Measurements from ENCODE around the gene VPS72. TPM values are rescaled to one million over a fixed set of nuclear protein-coding genes. Genes with fewer than 3 reads are reported as not detected.

VPS72 gene
- total RNA-seq, 1 experiment from 2014 or later, result 59.8 TPM

DNA sequence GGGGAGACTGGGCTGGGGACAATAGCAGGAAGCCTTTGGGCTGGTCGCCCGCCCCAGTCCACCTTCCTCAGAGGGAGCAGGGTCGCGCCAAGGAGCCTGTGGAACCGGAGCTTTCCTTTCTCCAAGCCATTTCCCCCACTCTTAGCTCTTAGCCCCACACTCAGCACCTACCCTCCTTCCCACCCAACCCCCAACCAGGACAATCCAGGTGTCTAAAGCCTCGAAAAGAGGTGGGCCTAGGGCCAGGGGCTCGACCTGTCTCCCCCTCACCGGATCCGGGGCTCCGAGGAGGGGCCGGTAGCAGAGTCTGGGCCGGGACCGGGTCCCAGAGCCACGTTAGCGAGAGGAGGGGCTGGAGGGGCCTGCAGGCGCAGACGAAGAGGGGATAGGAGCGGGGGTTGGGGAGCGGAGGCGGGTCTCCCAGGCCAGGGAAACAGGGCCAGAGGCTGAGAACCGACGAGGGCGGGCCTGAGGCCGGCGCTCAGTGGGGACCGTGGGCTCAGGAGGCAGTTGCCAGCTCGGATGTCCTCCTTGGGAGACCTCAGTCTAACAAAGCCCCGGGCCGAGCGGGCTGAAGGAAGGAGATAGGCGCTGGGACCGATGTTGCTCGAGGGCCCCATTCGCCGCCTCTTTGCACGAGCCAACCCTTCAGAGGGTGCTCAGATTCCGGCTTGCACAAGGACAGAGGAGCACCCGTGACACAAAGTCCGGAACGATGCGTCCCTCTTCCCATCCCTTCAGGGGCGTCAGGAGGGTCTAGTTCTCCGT lies 44.5 kb downstream of the VPS72 start:
- peak; percentile 12 for DNase-seq (ENCODE audit: low read depth)

GRCh38 chr1:151144474-151145303 lies 45.3 kb downstream of the VPS72 start:
- peak; percentile 10 for DNase-seq (ENCODE audit: low read depth)

DNA sequence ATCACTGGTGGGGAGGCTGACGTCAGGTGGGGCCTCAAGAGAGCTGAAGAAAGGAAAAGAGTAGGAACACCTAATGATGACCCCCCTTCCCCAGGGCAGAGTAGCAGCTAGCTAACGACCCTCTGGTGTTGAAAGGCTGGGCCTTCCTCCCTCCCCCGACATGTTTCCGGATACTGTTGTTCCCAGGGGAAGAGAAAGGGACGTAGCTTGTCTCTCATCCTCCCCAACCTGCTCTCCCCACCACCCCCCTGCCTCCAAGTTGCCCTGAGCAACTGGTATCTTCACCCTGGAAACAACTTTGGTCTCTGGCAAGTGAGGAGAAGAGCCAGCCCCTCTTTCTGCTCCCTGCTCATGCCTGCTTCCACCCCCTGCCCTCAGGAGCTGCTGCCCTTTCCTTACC lies 46.0 kb downstream of the VPS72 start:
- no peak for DNase-seq (ENCODE audit: low read depth)

DNA sequence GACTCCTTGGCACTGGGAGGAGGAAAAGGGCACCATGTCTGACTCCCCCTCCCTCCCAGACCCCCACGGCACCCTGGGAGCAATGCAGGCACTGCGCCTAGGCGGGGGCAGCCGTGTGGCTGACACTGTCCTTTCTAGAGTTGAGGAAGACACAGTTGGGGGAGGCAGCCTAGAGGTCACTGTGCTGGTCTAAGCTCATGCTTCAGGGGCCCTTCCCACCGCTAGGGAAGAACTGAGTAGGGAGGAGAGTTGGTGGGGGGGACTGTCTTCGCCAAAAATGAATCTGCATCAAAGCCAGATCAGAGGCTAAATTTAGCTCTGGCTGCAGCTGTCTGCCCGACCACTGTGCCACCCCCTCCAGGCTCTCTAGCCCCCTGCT lies 47.0 kb downstream of the VPS72 start:
- peak; percentile 22 for DNase-seq (ENCODE audit: low read depth)

- peak; percentile 67 for DNase-seq (ENCODE audit: low read depth)
These were observed 47.5 kb downstream of the VPS72 start for GRCh38 chr1:151142411-151143056.

GRCh38 chr1:151137789-151138188 lies 52.2 kb downstream of the VPS72 start:
- no peak for DNase-seq (ENCODE audit: low read depth)

DNA sequence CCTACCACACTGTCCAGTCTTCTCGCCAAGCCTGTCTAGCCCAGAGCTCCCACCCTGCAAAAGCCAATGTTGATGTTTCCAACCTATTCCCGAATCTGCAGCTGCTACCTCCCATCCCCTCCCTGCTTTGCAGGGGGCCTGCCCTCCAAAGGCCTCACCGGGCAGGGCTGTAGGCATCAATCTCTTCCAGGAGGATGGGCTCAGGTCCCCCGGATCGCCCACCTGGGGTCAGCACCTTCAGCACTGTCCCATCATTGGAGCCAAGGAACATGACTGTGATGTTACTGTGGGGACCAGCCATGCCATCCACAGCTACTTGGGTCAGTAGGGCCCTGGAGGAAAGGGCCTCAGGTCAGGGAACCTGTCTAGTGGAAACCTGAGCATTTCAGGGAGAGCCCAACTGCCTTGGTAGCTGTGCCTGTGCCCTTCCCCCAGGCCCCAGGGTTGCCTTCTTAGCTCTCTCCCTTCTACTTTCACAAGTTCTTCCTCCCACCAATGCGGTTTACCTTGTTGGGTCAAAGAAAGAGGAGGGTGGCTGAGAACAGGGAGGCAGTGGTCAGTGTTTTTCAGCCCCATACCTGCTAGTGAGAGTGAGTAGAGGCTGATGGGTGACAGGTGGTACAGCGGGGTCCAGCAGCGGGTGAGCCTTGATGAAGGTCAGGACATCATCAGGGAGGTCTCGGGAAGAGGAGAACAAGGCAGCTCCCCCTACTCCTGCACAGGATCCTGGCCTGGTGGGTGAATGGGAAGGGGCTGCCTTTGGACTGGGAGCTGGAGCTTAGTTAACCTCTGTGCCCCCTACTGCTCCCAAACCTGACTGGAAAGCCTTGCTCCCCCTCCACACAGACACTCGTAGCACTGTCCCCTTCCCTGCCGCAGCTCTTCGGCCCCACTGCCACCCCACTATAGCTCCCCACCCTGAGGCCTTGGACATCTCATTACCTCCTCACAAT lies 54.3 kb downstream of the VPS72 start:
- DNase-seq (ENCODE audit: low read depth), result no peak

DNA sequence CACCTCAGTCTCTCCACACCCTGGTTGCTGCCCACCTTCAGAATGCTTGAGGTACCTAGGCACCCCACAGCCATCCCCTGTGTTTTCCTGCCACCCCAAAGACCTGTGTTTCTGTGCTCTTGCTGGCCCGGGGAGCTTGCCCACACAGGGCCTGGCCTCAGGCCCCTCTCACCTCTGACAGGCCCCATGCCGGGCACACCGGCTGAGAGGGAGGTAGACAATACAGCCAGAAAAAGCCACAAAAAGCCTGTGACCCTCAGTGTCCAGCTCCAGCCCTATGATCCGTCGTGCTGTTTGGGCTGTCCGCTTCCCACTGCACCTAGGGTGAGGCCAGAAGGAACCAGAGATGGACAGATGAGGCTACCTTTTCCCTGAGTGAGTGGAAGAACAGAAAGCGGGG lies 55.0 kb downstream of the VPS72 start:
- no peak for DNase-seq (ENCODE audit: low read depth)

GRCh38 chr1:151134396-151134795 lies 55.6 kb downstream of the VPS72 start:
- peak; percentile 17 for DNase-seq (ENCODE audit: low read depth)

DNA sequence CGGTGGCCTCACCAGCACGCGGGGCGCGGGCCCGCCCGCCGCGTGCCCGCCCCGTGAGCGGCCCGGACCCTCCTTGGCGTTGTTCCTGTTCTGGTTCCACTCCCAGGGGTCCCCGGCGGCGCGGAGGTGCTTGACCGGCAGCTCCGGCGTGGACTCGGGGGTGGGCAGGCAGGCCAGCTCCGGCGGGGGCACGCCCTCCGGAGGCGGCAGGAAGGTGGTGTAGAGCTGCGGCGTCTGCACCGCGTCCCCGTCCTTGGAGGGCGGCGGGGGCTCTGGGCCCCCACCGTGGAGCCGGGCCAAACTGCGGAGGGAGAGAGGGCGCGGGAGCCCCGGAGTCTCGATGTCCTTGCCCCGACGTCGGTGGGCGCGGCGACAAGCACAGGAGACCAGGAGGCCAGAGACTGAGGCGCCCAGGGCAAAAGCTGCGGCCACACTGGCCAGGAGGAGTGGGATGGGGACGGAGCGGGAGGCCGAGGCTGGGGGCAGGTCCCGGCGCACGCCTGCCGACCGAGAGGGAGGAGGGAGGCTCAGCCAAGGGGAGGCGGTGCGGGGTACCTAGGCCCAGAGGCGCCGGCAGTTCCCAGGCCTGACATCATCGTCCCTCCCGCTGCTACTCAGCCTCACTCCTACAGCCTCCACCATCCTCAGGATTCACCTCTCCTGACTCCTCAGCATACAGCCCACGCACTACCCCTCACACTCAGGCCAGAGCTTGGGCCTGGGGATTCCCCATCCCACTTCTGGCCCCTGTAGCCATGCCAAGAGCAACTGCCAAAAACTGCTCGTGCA lies 56.8 kb downstream of the VPS72 start:
- DNase-seq (ENCODE audit: low read depth), result no peak

- no peak for DNase-seq (ENCODE audit: low read depth)
These were observed 57.5 kb downstream of the VPS72 start for GRCh38 chr1:151132335-151133017.

DNA sequence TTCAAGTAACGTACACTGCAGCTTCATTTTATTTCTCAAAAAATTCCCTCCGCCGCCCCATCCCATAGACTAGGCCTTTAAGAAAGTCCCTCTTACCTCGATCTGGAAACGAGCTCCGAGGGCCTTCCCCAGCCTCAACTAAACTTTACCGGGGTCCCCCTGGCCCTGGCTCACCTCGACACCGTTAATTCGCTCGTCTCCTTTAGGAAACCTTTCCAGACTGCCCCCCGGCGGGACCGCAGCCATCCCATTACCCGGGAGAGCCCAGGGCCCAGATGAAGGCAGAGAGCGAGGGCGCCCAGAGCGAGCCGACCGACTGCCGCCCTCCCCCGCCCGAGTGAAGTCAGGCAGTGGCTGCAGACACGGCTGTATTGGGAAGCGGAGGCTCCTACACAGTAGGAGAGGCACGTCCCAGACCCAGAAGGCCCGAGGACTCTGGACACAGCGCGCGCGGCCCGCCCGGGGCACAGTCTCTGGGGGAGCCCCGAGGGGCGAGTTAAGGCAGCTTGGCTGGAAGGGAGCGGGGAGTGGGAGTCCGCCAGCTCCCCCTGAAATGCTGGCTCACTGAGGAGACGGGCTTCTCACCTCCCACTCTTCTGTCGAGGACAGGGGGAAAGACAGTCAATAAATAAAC lies 58.2 kb downstream of the VPS72 start:
- DNase-seq (ENCODE audit: low read depth), result no peak

GRCh38 chr1:151130987-151131586 lies 58.9 kb downstream of the VPS72 start:
- DNase-seq (ENCODE audit: low read depth), result no peak

DNA sequence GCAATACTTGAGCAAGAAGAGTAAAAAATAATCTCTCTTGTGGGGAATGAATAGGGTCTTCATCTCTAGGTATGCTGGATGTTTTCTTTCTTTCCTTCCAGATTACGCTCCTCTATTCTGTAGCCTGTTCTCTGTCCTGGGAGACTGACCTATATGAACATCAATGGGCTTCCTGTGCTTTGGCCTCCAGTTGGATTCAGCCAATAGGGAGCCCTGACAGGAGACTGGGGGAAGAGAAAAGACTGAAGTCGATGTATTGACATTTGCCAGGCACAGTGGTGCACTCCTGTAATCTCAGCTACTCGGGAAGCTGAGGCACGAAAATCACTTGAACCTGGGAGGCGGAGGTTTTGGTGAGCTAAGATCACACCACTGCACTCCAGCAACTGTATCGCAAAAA lies 61.2 kb downstream of the VPS72 start:
- DNase-seq (ENCODE audit: low read depth), result no peak

Other genes with a start within 250 kb of the VPS72 start
- 197 and 219 TPM in 2 replicates for gene CERS2, start 215.4 kb downstream of the VPS72 start, total RNA-seq (2014; rRNA removed)
- not detected in 2 replicates for gene ANXA9, start 207.9 kb downstream of the VPS72 start, total RNA-seq (2014; rRNA removed)
- 3.8 and 9.2 TPM in 2 replicates for gene MINDY1, start 183.3 kb downstream of the VPS72 start, total RNA-seq (2014; rRNA removed)
- gene PRUNE1, start 181.7 kb downstream of the VPS72 start, total RNA-seq (2014; rRNA removed), result 7.6 and 9.1 TPM in 2 replicates
- gene BNIPL, start 153.6 kb downstream of the VPS72 start, total RNA-seq (2014; rRNA removed), result 0.06 and 0.32 TPM in 2 replicates
- gene C1orf56, start 142.4 kb downstream of the VPS72 start, total RNA-seq (2014; rRNA removed), result 4.7 and 5.3 TPM in 2 replicates
- gene CDC42SE1, start 130.6 kb downstream of the VPS72 start, total RNA-seq (2014; rRNA removed), result 71.2 and 85.9 TPM in 2 replicates
- 16.9 and 17.2 TPM in 2 replicates for gene MLLT11, start 129.8 kb downstream of the VPS72 start, total RNA-seq (2014; rRNA removed)
- 6.3 and 7.1 TPM in 2 replicates for gene GABPB2, start 119.4 kb downstream of the VPS72 start, total RNA-seq (2014; rRNA removed)
- 2.1 and 3.8 TPM in 2 replicates for gene SEMA6C, start 43.6 kb downstream of the VPS72 start, total RNA-seq (2014; rRNA removed)
- gene TNFAIP8L2, start 33.5 kb downstream of the VPS72 start, total RNA-seq (2014; rRNA removed), result not detected in 2 replicates
- 9.1 and 10.2 TPM in 2 replicates for gene LYSMD1, start 24.3 kb downstream of the VPS72 start, total RNA-seq (2014; rRNA removed)
- 25.5 and 31.9 TPM in 2 replicates for gene SCNM1, start 24.1 kb downstream of the VPS72 start, total RNA-seq (2014; rRNA removed)
- gene TMOD4, start 14.2 kb downstream of the VPS72 start, total RNA-seq (2014; rRNA removed), result 0.34 TPM in 1 of 2 replicates, not detected in the other
- 48.9 and 49.7 TPM in 2 replicates for gene PIP5K1A, start 8.4 kb upstream of the VPS72 start, total RNA-seq (2014; rRNA removed)
- 145 and 175 TPM in 2 replicates for gene PSMD4, start 64.5 kb upstream of the VPS72 start, total RNA-seq (2014; rRNA removed)
- 16.2 and 21.6 TPM in 2 replicates for gene ZNF687, start 92.1 kb upstream of the VPS72 start, total RNA-seq (2014; rRNA removed)
- 45.6 and 60.0 TPM in 2 replicates for gene PI4KB, start 137.2 kb upstream of the VPS72 start, total RNA-seq (2014; rRNA removed)
- gene RFX5, start 157.1 kb upstream of the VPS72 start, total RNA-seq (2014; rRNA removed), result 62.8 and 73.3 TPM in 2 replicates
- gene SELENBP1, start 182.5 kb upstream of the VPS72 start, total RNA-seq (2014; rRNA removed), result 16.2 and 17.9 TPM in 2 replicates
- gene PSMB4, start 209.4 kb upstream of the VPS72 start, total RNA-seq (2014; rRNA removed), result 238 and 258 TPM in 2 replicates

Data from LHCN-M2 (cell line).